ENCODE results near the gene ME1. TPM values are rescaled to one million over a fixed set of nuclear protein-coding genes. Genes with fewer than 3 reads are reported as not detected.

Gene ME1
- total RNA-seq, 1 donor from 2014 or later: 7.9 TPM

DNA sequence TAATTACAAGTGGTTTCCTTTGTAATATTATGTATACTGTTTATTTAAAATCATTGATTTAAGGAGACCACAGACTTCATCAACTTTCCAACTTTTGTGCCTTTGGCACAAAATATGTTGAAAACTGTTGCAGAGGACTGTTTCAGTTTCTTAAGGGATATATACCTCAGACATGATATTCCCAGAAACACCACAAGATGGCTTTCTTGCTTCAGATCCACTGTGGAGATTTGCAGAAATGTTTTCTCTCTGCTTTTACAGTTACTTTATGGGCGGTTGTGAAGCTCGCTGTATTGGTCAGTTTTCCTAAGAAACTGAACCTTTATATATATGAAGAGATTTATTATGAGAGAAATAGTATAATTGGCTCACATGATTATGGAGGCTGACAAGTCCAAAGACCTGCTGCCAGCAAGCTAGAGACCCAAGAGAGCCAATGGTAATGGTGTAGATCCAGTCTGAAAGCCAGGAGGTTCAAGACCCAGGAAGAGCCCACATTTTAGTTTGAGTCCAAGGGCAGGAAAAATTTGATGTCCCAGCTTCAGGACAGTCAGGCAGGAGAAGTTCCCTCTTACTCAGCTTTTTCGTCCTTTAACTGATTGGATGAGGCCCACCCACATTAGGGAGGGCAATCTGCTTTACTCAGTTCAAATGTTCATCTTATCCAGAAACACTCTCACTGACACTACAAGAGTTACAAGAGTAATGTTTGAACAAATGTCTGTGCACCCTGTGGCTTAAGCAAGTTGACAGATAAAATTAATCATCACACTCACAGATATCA, 12.8 kb downstream of the ME1 start:
- H3K36me3 Mint-ChIP-seq (ENCODE audit: insufficient read depth): peaks cover 4% of the 10 kb centered on the region
- no peak for DNase-seq (ENCODE audit: low spot score, unreplicated experiment)
- TF ChIP-seq, protein P1, sequence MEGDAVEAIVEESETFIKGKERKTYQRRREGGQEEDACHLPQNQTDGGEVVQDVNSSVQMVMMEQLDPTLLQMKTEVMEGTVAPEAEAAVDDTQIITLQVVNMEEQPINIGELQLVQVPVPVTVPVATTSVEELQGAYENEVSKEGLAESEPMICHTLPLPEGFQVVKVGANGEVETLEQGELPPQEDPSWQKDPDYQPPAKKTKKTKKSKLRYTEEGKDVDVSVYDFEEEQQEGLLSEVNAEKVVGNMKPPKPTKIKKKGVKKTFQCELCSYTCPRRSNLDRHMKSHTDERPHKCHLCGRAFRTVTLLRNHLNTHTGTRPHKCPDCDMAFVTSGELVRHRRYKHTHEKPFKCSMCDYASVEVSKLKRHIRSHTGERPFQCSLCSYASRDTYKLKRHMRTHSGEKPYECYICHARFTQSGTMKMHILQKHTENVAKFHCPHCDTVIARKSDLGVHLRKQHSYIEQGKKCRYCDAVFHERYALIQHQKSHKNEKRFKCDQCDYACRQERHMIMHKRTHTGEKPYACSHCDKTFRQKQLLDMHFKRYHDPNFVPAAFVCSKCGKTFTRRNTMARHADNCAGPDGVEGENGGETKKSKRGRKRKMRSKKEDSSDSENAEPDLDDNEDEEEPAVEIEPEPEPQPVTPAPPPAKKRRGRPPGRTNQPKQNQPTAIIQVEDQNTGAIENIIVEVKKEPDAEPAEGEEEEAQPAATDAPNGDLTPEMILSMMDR (IDR thresholded peaks at IDR 0.05; ENCODE audit: unreplicated experiment): peak; percentile 55
- H3K4me1 Mint-ChIP-seq (ENCODE audit: low read depth): peaks cover 15% of the 10 kb centered on the region
- H3K27me3 Mint-ChIP-seq: no peaks in the 10 kb centered on the region
- no peaks in the 10 kb centered on the region for H3K9me3 Mint-ChIP-seq (ENCODE audit: low read depth)
- H3K27ac Mint-ChIP-seq: no peak overlapping the region
- no peak overlapping the region for H3K4me3 Mint-ChIP-seq (ENCODE audit: low read depth)

- no peaks in the 10 kb centered on the region for H3K36me3 Mint-ChIP-seq (ENCODE audit: insufficient read depth)
- peaks cover 2% of the 10 kb centered on the region for H3K4me1 Mint-ChIP-seq (ENCODE audit: low read depth)
Observed at GRCh38 chr6:83413068-83413467, 17.8 kb downstream of the ME1 start.

GRCh38 chr6:83411731-83412130, 19.1 kb downstream of the ME1 start:
- H3K36me3 Mint-ChIP-seq (ENCODE audit: insufficient read depth): peaks cover 5% of the 10 kb centered on the region
- H3K27ac Mint-ChIP-seq: no peak overlapping the region
- H3K4me3 Mint-ChIP-seq (ENCODE audit: low read depth): no peak overlapping the region
- no peaks in the 10 kb centered on the region for H3K4me1 Mint-ChIP-seq (ENCODE audit: low read depth)
- peaks cover 3% of the 10 kb centered on the region for H3K9me3 Mint-ChIP-seq (ENCODE audit: low read depth)
- TF ChIP-seq, protein P1 (IDR thresholded peaks at IDR 0.05; ENCODE audit: unreplicated experiment): no peak
- no peaks in the 10 kb centered on the region for H3K27me3 Mint-ChIP-seq
- no peak for DNase-seq (ENCODE audit: low spot score, unreplicated experiment)

More at GRCh38 chr6:83413068-83413467, 17.8 kb downstream of the ME1 start:
- Mint-ChIP-seq H3K9me3 (ENCODE audit: low read depth) (no peaks in the 10 kb centered on the region), H3K27ac (no peak overlapping the region), H3K27me3 (no peaks in the 10 kb centered on the region), H3K4me3 (ENCODE audit: low read depth) (no peak overlapping the region)
- TF ChIP-seq, protein P1 (IDR thresholded peaks at IDR 0.05; ENCODE audit: unreplicated experiment): no peak
- no peak for DNase-seq (ENCODE audit: low spot score, unreplicated experiment)

DNA sequence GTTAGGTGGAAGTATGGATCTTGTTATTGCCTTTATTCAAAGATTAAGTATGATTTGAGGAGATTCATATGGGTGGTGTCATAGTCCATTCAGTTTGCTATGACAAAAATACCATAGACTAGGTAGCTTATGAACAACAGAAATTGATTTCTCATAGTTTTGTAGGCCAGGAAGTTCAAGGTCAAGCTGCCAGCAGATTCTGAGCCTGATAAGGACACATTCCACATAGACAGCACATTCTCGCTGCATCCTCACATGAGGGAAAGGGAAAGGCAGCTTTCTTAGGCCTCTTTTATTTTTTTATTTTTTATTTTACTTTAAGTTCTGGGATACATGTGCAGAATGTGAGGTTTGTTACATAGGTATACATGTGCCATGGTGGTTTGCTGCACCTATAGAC, 27.7 kb downstream of the ME1 start:
- Mint-ChIP-seq H3K4me1 (ENCODE audit: low read depth) (peaks cover 3% of the 10 kb centered on the region), H3K9me3 (ENCODE audit: low read depth) (peaks cover 20% of the 10 kb centered on the region), H3K4me3 (ENCODE audit: low read depth) (no peak overlapping the region), H3K27me3 (no peaks in the 10 kb centered on the region), H3K27ac (no peak overlapping the region), H3K36me3 (ENCODE audit: insufficient read depth) (peaks cover 26% of the 10 kb centered on the region)
- DNase-seq (ENCODE audit: low spot score, unreplicated experiment): no peak
- TF ChIP-seq, protein P1 (IDR thresholded peaks at IDR 0.05; ENCODE audit: unreplicated experiment): no peak

DNA sequence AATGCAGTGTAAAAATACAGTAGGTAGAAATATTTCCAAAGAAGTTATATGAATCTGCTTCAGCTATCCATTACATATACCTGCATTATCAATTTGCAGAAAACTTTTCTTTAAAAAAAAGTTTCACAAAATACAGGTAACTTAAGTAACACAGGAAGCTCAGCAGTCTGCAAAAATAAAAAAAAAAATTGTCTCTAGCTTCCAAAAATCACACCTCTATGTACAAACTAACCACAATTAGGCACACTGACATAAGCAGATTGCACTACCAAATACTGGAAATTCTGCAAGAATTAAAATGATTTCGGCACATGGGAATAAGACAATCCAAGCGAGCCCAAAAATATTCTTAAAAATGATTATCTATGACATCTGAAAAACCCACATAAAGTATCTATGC, 41.2 kb downstream of the ME1 start:
- no peaks in the 10 kb centered on the region for H3K27me3 Mint-ChIP-seq
- H3K9me3 Mint-ChIP-seq (ENCODE audit: low read depth): no peaks in the 10 kb centered on the region
- TF ChIP-seq, protein P1 (IDR thresholded peaks at IDR 0.05; ENCODE audit: unreplicated experiment): no peak
- H3K4me1 Mint-ChIP-seq (ENCODE audit: low read depth): no peaks in the 10 kb centered on the region
- DNase-seq (ENCODE audit: low spot score, unreplicated experiment): no peak
- H3K36me3 Mint-ChIP-seq (ENCODE audit: insufficient read depth): peaks cover 2% of the 10 kb centered on the region
- no peak overlapping the region for H3K4me3 Mint-ChIP-seq (ENCODE audit: low read depth)
- no peak overlapping the region for H3K27ac Mint-ChIP-seq

Measured in progenitor cell of endocrine pancreas (in vitro differentiated cells).